Cardiac septum (tissue), 1 donor: Measurements from ENCODE around the gene SCYGR8. TPM values are rescaled to one million over a fixed set of nuclear protein-coding genes. Genes with fewer than 3 reads are reported as not detected.

ENCODE experiments used
- total RNA-seq: library from RNA; stranded (reverse); fragmentation: NEBNext Ultra II Directional; extraction: Animal tissue kit (Norgen Biotek cat#: 25700); gene quantifications from one replicate; pipeline ENCODE4 v1.2.1, GENCODE V29; 2021
- donor health status: DM: no; HTN: no; CAD: no.

The SCYGR8 gene
- total RNA-seq, 1 donor from 2014 or later: not detected

Other genes with a start within 250 kb of the SCYGR8 start
- gene SCYGR2, start 147.0 kb upstream of the SCYGR8 start, total RNA-seq: not detected
- gene SCYGR3, start 131.1 kb upstream of the SCYGR8 start, total RNA-seq: not detected
- gene SCYGR4, start 128.4 kb upstream of the SCYGR8 start, total RNA-seq: not detected
- gene SCYGR5, start 79.1 kb upstream of the SCYGR8 start, total RNA-seq: not detected
- gene SLC19A3, start 27.9 kb upstream of the SCYGR8 start, total RNA-seq: 0.38 TPM
- gene SCYGR6, start 21.1 kb upstream of the SCYGR8 start, total RNA-seq: not detected
- gene SCYGR7, start 17.6 kb upstream of the SCYGR8 start, total RNA-seq: not detected
- not detected for gene CCL20, start 67.9 kb downstream of the SCYGR8 start, total RNA-seq
- gene DAW1, start 125.7 kb downstream of the SCYGR8 start, total RNA-seq: not detected